Keratinocyte (primary cell): ENCODE results near the gene GRIK4. TPM values are rescaled to one million over a fixed set of nuclear protein-coding genes. Genes with fewer than 3 reads are reported as not detected.

Source experiments
- DNase-seq: peaks from one replicate; pipeline ENCODE4 v3.0.0-alpha.2; 2011; ENCODE audit warnings: low read depth, missing footprints, low spot score
- FAIRE-seq: peaks from 2 replicates; lab custom pipeline; 2011; peaks lifted over from hg19 to GRCh38; lab: Jason Lieb, UNC
- H2AFZ ChIP-seq: 2 replicates; pipeline ENCODE4 v1.6.0; 2012; ENCODE audit warnings: low read length, control low read depth, inconsistent platforms; ENCODE audit not compliant: control insufficient read depth
- H3K27ac ChIP-seq: 2 replicates; pipeline ENCODE4 v1.5.1; 2011; ENCODE audit warnings: low read length; ENCODE audit not compliant: control insufficient read depth, insufficient read depth
- H3K27me3 ChIP-seq: 3 replicates; pipeline ENCODE4 v1.6.0; 2011; ENCODE audit warnings: low read length; ENCODE audit not compliant: control insufficient read depth, insufficient read depth; ENCODE audit errors: extremely low read depth
- H3K36me3 ChIP-seq, 2 experiments: 2 replicates in 1 of 2; 3 replicates in 1 of 2; pipeline ENCODE4 v1.5.1; 2011; ENCODE audit warnings: low read length in 2 of 2, mild to moderate bottlenecking in 1 of 2; ENCODE audit not compliant: control insufficient read depth in 2 of 2, insufficient read depth in 2 of 2; ENCODE audit errors: extremely low read depth in 1 of 2
- H3K4me1 ChIP-seq: 3 replicates; pipeline ENCODE4 v1.5.1; 2011; ENCODE audit warnings: low read length; ENCODE audit not compliant: control insufficient read depth, insufficient read depth; ENCODE audit errors: extremely low read depth
- H3K4me2 ChIP-seq: 3 replicates; pipeline ENCODE4 v1.6.0; 2011; ENCODE audit warnings: low read depth, low read length; ENCODE audit not compliant: control insufficient read depth, insufficient read depth; ENCODE audit errors: extremely low read depth
- H3K4me3 ChIP-seq, 3 experiments: fragments of 200-600 bp in 1 of 3; sonication (generic) in 1 of 3; 2 replicates in 2 of 3; 3 replicates in 1 of 3; pipeline ENCODE4 v1.5.1; 2011 to 2016; ENCODE audit warnings: low read length in 3 of 3, mild to moderate bottlenecking in 3 of 3, control low read depth in 2 of 3, inconsistent platforms in 1 of 3, low read depth in 1 of 3, mixed read lengths in 1 of 3, mixed run types in 1 of 3, moderate library complexity in 1 of 3; ENCODE audit not compliant: control insufficient read depth in 2 of 3, insufficient read depth in 2 of 3; ENCODE audit errors: extremely low read depth in 1 of 3
- H3K79me2 ChIP-seq: 2 replicates; pipeline ENCODE4 v1.6.0; 2012; ENCODE audit warnings: low read length; ENCODE audit not compliant: control insufficient read depth, insufficient read depth
- H3K9ac ChIP-seq: 3 replicates; pipeline ENCODE4 v1.6.0; 2011; ENCODE audit warnings: low read length; ENCODE audit not compliant: control insufficient read depth, insufficient read depth; ENCODE audit errors: extremely low read depth
- H3K9me1 ChIP-seq: 3 replicates; pipeline ENCODE4 v1.6.0; 2011; ENCODE audit warnings: low read length; ENCODE audit not compliant: control insufficient read depth, insufficient read depth; ENCODE audit errors: extremely low read depth
- H3K9me3 ChIP-seq: 2 replicates; pipeline ENCODE4 v1.5.1; 2012; ENCODE audit warnings: low read depth, low read length; ENCODE audit not compliant: control insufficient read depth
- H4K20me1 ChIP-seq: 3 replicates; pipeline ENCODE4 v1.6.0; 2011; ENCODE audit warnings: low read length; ENCODE audit not compliant: control insufficient read depth, insufficient read depth; ENCODE audit errors: extremely low read depth
- CTCF ChIP-seq, 3 experiments: IDR thresholded peaks in 1 of 3; conservative IDR thresholded peaks in 1 of 3; optimal IDR thresholded peaks in 1 of 3; 2 replicates in 2 of 3; 3 replicates in 1 of 3; pipeline versions ENCODE3 to v1.5.1; 2011; ENCODE audit warnings: low read length in 3 of 3, mild to moderate bottlenecking in 3 of 3, moderate library complexity in 2 of 3, control low read depth in 1 of 3, inconsistent platforms in 1 of 3; ENCODE audit not compliant: insufficient read depth in 2 of 3; ENCODE audit errors: extremely low read depth in 1 of 3
- EZH2 ChIP-seq: IDR thresholded peaks from one replicate; pipeline ENCODE4 v1.6.1; 2012; ENCODE audit warnings: inconsistent platforms, mild to moderate bottlenecking, low read length, moderate library complexity
- dilution Hi-C: fragments of 300-500 bp; cut with MboI; formaldehyde crosslinking; loops from one replicate; pipeline ENCODE4 v1.7.0; 2020; ENCODE audit warnings: low sequenced_read_pairs; ENCODE audit not compliant: extremely low pct_ligation_motif_present
- polyA plus RNA-seq, 5 experiments: library from polyadenylated mRNA; depleted of rRNA in 3 of 5; stranded (reverse) in 3 of 5; stranded (forward) in 1 of 5; unstranded in 1 of 5; fragments of >200 nt; gene quantifications; 1 replicate in 1 of 5; 2 replicates in 3 of 5; 3 replicates in 1 of 5; pipeline versions ENCODE4 v1.2.1 to v1.2.3, GENCODE V29; 2011 to 2012; ENCODE audit warnings: missing spikeins in 2 of 5, low read depth in 1 of 5, low replicate concordance in 1 of 5

Gene GRIK4
- polyA plus RNA-seq, 1 donor (not counting 4 experiments of a cell fraction or from before 2014, with no cell fraction given): not detected

GRCh38 chr11:120823159-120823558 lies 311.6 kb downstream of the GRIK4 start:
- Histone ChIP-seq H2AFZ (no peak overlapping the region), H3K4me2 (no peak overlapping the region), H3K9me1 (no peaks in the 10 kb centered on the region), H3K4me1 (no peaks in the 10 kb centered on the region), H3K79me2 (no peaks in the 10 kb centered on the region), H3K4me3 (no peak overlapping the region), H3K9me3 (no peaks in the 10 kb centered on the region), H3K27me3 (peaks cover 6% of the 10 kb centered on the region), H3K27ac (no peak overlapping the region), H3K9ac (no peak overlapping the region), H3K36me3 (no peaks in the 10 kb centered on the region), H4K20me1 (no peaks in the 10 kb centered on the region)
- FAIRE-seq (no peak), DNase-seq (no peak)
- dilution Hi-C loops: no loop called here
- TF ChIP-seq EZH2 (no peak), CTCF (optimal IDR thresholded peaks at IDR 0.05 in 1 of 3, IDR thresholded peaks at IDR 0.05 in 1 of 3, conservative IDR thresholded peaks at IDR 0.05 in 1 of 3; ENCODE audit: extremely low read depth in 1 of 3, insufficient read depth in 2 of 3, low read length in 3 of 3) (no peak)

- dilution Hi-C loops: no loop called here
- Histone ChIP-seq H3K4me1 (no peaks in the 10 kb centered on the region), H3K9me3 (no peaks in the 10 kb centered on the region), H3K27me3 (no peaks in the 10 kb centered on the region), H3K4me2 (no peak overlapping the region), H4K20me1 (no peaks in the 10 kb centered on the region), H3K9ac (no peak overlapping the region), H2AFZ (no peak overlapping the region), H3K9me1 (no peaks in the 10 kb centered on the region), H3K79me2 (no peaks in the 10 kb centered on the region), H3K36me3 (no peaks in the 10 kb centered on the region), H3K27ac (no peak overlapping the region), H3K4me3 (no peak overlapping the region)
- DNase-seq: no peak
- no peak for FAIRE-seq
- TF ChIP-seq CTCF (optimal IDR thresholded peaks at IDR 0.05 in 1 of 3, IDR thresholded peaks at IDR 0.05 in 1 of 3, conservative IDR thresholded peaks at IDR 0.05 in 1 of 3; ENCODE audit: extremely low read depth in 1 of 3, insufficient read depth in 2 of 3, low read length in 3 of 3): no peak
- no peak for TF ChIP-seq EZH2
These were observed 312.7 kb downstream of the GRIK4 start for GRCh38 chr11:120824242-120824641.
